WTC11 (cell line): ENCODE data around the gene FAM200B. TPM values are rescaled to one million over a fixed set of nuclear protein-coding genes. Genes with fewer than 3 reads are reported as not detected.

Experiments
- ATAC-seq: fragments of 200-7000 bp; cut with Tn5 transposase; 2 replicates; pipeline ENCODE4 v1.10.0; 2021; ENCODE audit warnings: mild to moderate bottlenecking, moderate library complexity
- CTCF ChIA-PET: fragments of 300-600 bp; sonication (Branson Sonifier 250); formaldehyde crosslinking; loops from one replicate; lab custom pipeline; 2021; ENCODE audit warnings: antibody characterized with exemption; lab: Charles Lee
- POLR2A ChIA-PET: fragments of 350-600 bp; sonication (Branson Sonifier 250); formaldehyde crosslinking; loops from one replicate; lab custom pipeline; 2021; ENCODE audit warnings: antibody characterized with exemption; lab: Charles Lee
- DNase-seq: peaks from one replicate; pipeline ENCODE4 v3.0.0; 2021; ENCODE audit warnings: low spot score
- H3K27ac Mint-ChIP-seq: 2 replicates; pipeline ENCODE4 v1.8.0; 2021; ENCODE audit warnings: mixed read lengths
- H3K27me3 Mint-ChIP-seq: 2 replicates; pipeline ENCODE4 v1.8.0; 2021; ENCODE audit warnings: low read depth, mild to moderate bottlenecking, moderate library complexity, mixed read lengths
- H3K36me3 Mint-ChIP-seq: 2 replicates; pipeline ENCODE4 v1.8.0; 2021; ENCODE audit warnings: mixed read lengths
- H3K4me1 Mint-ChIP-seq: 2 replicates; pipeline ENCODE4 v1.8.0; 2022; ENCODE audit warnings: mixed read lengths
- H3K4me3 Mint-ChIP-seq: 2 replicates; pipeline ENCODE4 v1.8.0; 2021; ENCODE audit warnings: mild to moderate bottlenecking, moderate library complexity, mixed read lengths
- H3K9me3 Mint-ChIP-seq: 2 replicates; pipeline ENCODE4 v1.8.0; 2021; ENCODE audit warnings: mixed read lengths
- CDX4 ChIP-seq: fragments of 250-450 bp; sonication (Bioruptor Pico); IDR thresholded peaks from 2 replicates; pipeline ENCODE4 v1.9.0; 2021; ENCODE audit warnings: moderate library complexity, mild to moderate bottlenecking, inconsistent platforms, borderline replicate concordance
- EMX1 ChIP-seq: fragments of 250-450 bp; sonication (Bioruptor Pico); IDR thresholded peaks from 2 replicates; pipeline ENCODE4 v1.8.0; 2021; ENCODE audit warnings: mild to moderate bottlenecking
- FOXK1 ChIP-seq: sonication (generic); formaldehyde crosslinking; IDR thresholded peaks from 2 replicates; pipeline ENCODE4 v1.8.0; 2022; ENCODE audit warnings: mild to moderate bottlenecking, moderate library complexity, missing genetic modification reagents
- GTF2I ChIP-seq: fragments of 250-450 bp; sonication (Bioruptor Pico); conservative IDR thresholded peaks from 2 replicates; pipeline ENCODE4 v1.4.0; 2021; ENCODE audit warnings: mild to moderate bottlenecking
- HMGA2 ChIP-seq: fragments of 250-450 bp; sonication (Bioruptor Pico); IDR thresholded peaks from 2 replicates; pipeline ENCODE4 v1.4.0; 2021; ENCODE audit warnings: mild to moderate bottlenecking, moderate library complexity
- IRF2 ChIP-seq: sonication (generic); formaldehyde crosslinking; IDR thresholded peaks from 2 replicates; pipeline ENCODE4 v1.8.0; 2022; ENCODE audit warnings: low read depth, missing genetic modification reagents, borderline replicate concordance
- KAT7 ChIP-seq: sonication (generic); formaldehyde crosslinking; IDR thresholded peaks from 2 replicates; pipeline ENCODE4 v1.8.1; 2023; ENCODE audit warnings: missing genetic modification reagents, mild to moderate bottlenecking, borderline replicate concordance
- MAX ChIP-seq: sonication (generic); formaldehyde crosslinking; IDR thresholded peaks from 2 replicates; pipeline ENCODE4 v1.8.0; 2022; ENCODE audit warnings: mild to moderate bottlenecking, missing genetic modification reagents
- NFATC4 ChIP-seq: fragments of 250-450 bp; sonication (Bioruptor Pico); IDR thresholded peaks from 2 replicates; pipeline ENCODE4 v1.9.0; 2021; ENCODE audit warnings: mild to moderate bottlenecking
- OVOL2 ChIP-seq: fragments of 250-450 bp; sonication (Bioruptor Pico); IDR thresholded peaks from 2 replicates; pipeline ENCODE4 v1.9.0; 2021; ENCODE audit warnings: mild to moderate bottlenecking, borderline replicate concordance
- SMAD3 ChIP-seq: sonication (generic); formaldehyde crosslinking; IDR thresholded peaks from 2 replicates; pipeline ENCODE4 v1.8.0; 2022; ENCODE audit warnings: missing genetic modification reagents, mild to moderate bottlenecking, borderline replicate concordance
- SP1 ChIP-seq: sonication (generic); formaldehyde crosslinking; conservative IDR thresholded peaks from 2 replicates; pipeline ENCODE4 v1.8.1; 2022; ENCODE audit warnings: missing genetic modification reagents
- USF1 ChIP-seq: sonication (generic); formaldehyde crosslinking; IDR thresholded peaks from 2 replicates; pipeline ENCODE4 v1.8.0; 2022; ENCODE audit warnings: mild to moderate bottlenecking, missing genetic modification reagents
- USF2 ChIP-seq: sonication (generic); formaldehyde crosslinking; IDR thresholded peaks from 2 replicates; pipeline ENCODE4 v1.8.1; 2023; ENCODE audit warnings: mild to moderate bottlenecking, missing genetic modification reagents, moderate library complexity
- ZBTB43 ChIP-seq: sonication (generic); formaldehyde crosslinking; IDR thresholded peaks from 2 replicates; pipeline ENCODE4 v1.8.1; 2023; ENCODE audit warnings: mild to moderate bottlenecking, missing genetic modification reagents
- ZNF281 ChIP-seq: sonication (generic); formaldehyde crosslinking; IDR thresholded peaks from 2 replicates; pipeline ENCODE4 v1.8.0; 2023; ENCODE audit warnings: mild to moderate bottlenecking, missing genetic modification reagents
- ZNF512 ChIP-seq: sonication (generic); formaldehyde crosslinking; IDR thresholded peaks from 2 replicates; pipeline ENCODE4 v1.8.1; 2022; ENCODE audit warnings: missing genetic modification reagents, borderline replicate concordance
- total RNA-seq: library from RNA; stranded (reverse); gene quantifications from 3 replicates; pipeline ENCODE4 v1.2.3, GENCODE V29; 2021

The FAM200B gene
- total RNA-seq, 1 experiment from 2014 or later = 28.4 TPM

- CTCF ChIA-PET = interaction anchor here (1.4 kb wide), 1 partner anchor 19 kb away, joined by 5 read pairs; no protein-coding TSS in a partner anchor
- no peak for ATAC-seq
- Mint-ChIP-seq H3K4me1 (peaks cover 7% of the 10 kb centered on the region), H3K9me3 (no peaks in the 10 kb centered on the region; the same call in 1 of the 2 replicates)
- no peak for TF ChIP-seq NFATC4 (CRISPR knock-in tag)
- no peak for TF ChIP-seq SP1 (CRISPR knock-in tag)
- no peak for TF ChIP-seq ZNF512 (CRISPR knock-in tag)
- TF ChIP-seq EMX1 (CRISPR knock-in tag) = no peak
- TF ChIP-seq GTF2I (CRISPR knock-in tag) = no peak
- TF ChIP-seq USF2 = no peak
- TF ChIP-seq OVOL2 (CRISPR knock-in tag) = no peak
- no peak for TF ChIP-seq HMGA2 (CRISPR knock-in tag)
- TF ChIP-seq KAT7 (CRISPR knock-in tag) = no peak
- TF ChIP-seq IRF2 (CRISPR knock-in tag) = no peak
- TF ChIP-seq ZBTB43 (CRISPR knock-in tag) = no peak
- no peak for TF ChIP-seq MAX (CRISPR knock-in tag)
- TF ChIP-seq USF1 = no peak
- no peak for TF ChIP-seq CDX4
- TF ChIP-seq ZNF281 (CRISPR knock-in tag) = no peak
- no peak for TF ChIP-seq SMAD3 (CRISPR knock-in tag)
- TF ChIP-seq FOXK1 (CRISPR knock-in tag) = no peak
- TF ChIP-seq, all 79 proteins: peak for 0
- no peaks in the 10 kb centered on the region for H3K36me3 Mint-ChIP-seq
- no peak for DNase-seq
- H3K4me3 Mint-ChIP-seq = no peak overlapping the region
- POLR2A ChIA-PET = no interaction called here
- H3K27me3 Mint-ChIP-seq = no peaks in the 10 kb centered on the region
- no peak overlapping the region for H3K27ac Mint-ChIP-seq
Observed at GRCh38 chr4:15717657-15718416, 36.2 kb downstream of the FAM200B start.
